ENCODE data around the gene BLOC1S3.

The BLOC1S3 gene

GRCh38 chr19:45144431-45145269 lies 33.9 kb upstream of the BLOC1S3 start:
- no peak for TF ChIP-seq CTCF (IDR thresholded peaks at IDR 0.05)
- peak overlapping the region; percentile 66 for H3K27ac Mint-ChIP-seq
- peaks cover 35% of the 10 kb centered on the region for H3K4me1 Mint-ChIP-seq
- no peak overlapping the region for H3K4me3 Mint-ChIP-seq
- no peak for DNase-seq
- H3K36me3 Mint-ChIP-seq (ENCODE audit: low read depth), result peaks cover 25% of the 10 kb centered on the region
- peaks cover 2% of the 10 kb centered on the region for H3K27me3 Mint-ChIP-seq (ENCODE audit: low read depth, poor library complexity)
- no peaks in the 10 kb centered on the region for H3K9me3 Mint-ChIP-seq

GRCh38 chr19:45145270-45146189 lies 33.1 kb upstream of the BLOC1S3 start:
- no peak for TF ChIP-seq CTCF (IDR thresholded peaks at IDR 0.05)
- no peak overlapping the region for H3K4me3 Mint-ChIP-seq
- H3K36me3 Mint-ChIP-seq (ENCODE audit: low read depth), result peaks cover 29% of the 10 kb centered on the region
- peaks cover 39% of the 10 kb centered on the region for H3K4me1 Mint-ChIP-seq
- H3K9me3 Mint-ChIP-seq, result no peaks in the 10 kb centered on the region
- H3K27ac Mint-ChIP-seq, result peak overlapping the region; percentile 54
- peaks cover 2% of the 10 kb centered on the region for H3K27me3 Mint-ChIP-seq (ENCODE audit: low read depth, poor library complexity)
- no peak for DNase-seq

- H3K27ac Mint-ChIP-seq, result peak overlapping the region; percentile 54
- peak overlapping the region; percentile 23 for H3K4me3 Mint-ChIP-seq
- peaks cover 29% of the 10 kb centered on the region for H3K36me3 Mint-ChIP-seq (ENCODE audit: low read depth)
- peaks cover 6% of the 10 kb centered on the region for H3K27me3 Mint-ChIP-seq (ENCODE audit: low read depth, poor library complexity)
- no peak for TF ChIP-seq CTCF (IDR thresholded peaks at IDR 0.05)
- H3K9me3 Mint-ChIP-seq, result no peaks in the 10 kb centered on the region
- no peak for DNase-seq
- peaks cover 40% of the 10 kb centered on the region for H3K4me1 Mint-ChIP-seq
Measured at GRCh38 chr19:45146251-45146650, 32.3 kb upstream of the BLOC1S3 start.

GRCh38 chr19:45146741-45147205 lies 31.8 kb upstream of the BLOC1S3 start:
- H3K27ac Mint-ChIP-seq, result no peak overlapping the region
- H3K9me3 Mint-ChIP-seq, result no peaks in the 10 kb centered on the region
- peaks cover 40% of the 10 kb centered on the region for H3K4me1 Mint-ChIP-seq
- peaks cover 25% of the 10 kb centered on the region for H3K36me3 Mint-ChIP-seq (ENCODE audit: low read depth)
- DNase-seq, result peak; percentile 70
- H3K4me3 Mint-ChIP-seq, result peak overlapping the region; percentile 23
- peaks cover 11% of the 10 kb centered on the region for H3K27me3 Mint-ChIP-seq (ENCODE audit: low read depth, poor library complexity)
- TF ChIP-seq CTCF (IDR thresholded peaks at IDR 0.05), result no peak

GRCh38 chr19:45147835-45148676 lies 30.5 kb upstream of the BLOC1S3 start:
- H3K4me1 Mint-ChIP-seq, result peaks cover 34% of the 10 kb centered on the region
- DNase-seq, result no peak
- H3K27ac Mint-ChIP-seq, result no peak overlapping the region
- H3K27me3 Mint-ChIP-seq (ENCODE audit: low read depth, poor library complexity), result peaks cover 21% of the 10 kb centered on the region
- peaks cover 18% of the 10 kb centered on the region for H3K36me3 Mint-ChIP-seq (ENCODE audit: low read depth)
- no peaks in the 10 kb centered on the region for H3K9me3 Mint-ChIP-seq
- no peak for TF ChIP-seq CTCF (IDR thresholded peaks at IDR 0.05)
- H3K4me3 Mint-ChIP-seq, result no peak overlapping the region

All from nephron progenitor cell (in vitro differentiated cells).